DMS153 (cell line): ENCODE data around the gene MRPL30.
"Not testable (repeated sequence)": the region's sequence is repeated elsewhere in the genome, so short reads cannot be mapped to it uniquely, and the experiment has no call there.

Source experiments
- DNase-seq: peaks from one replicate; lab custom pipeline; 2025; lab: John Stamatoyannopoulos, UW

Gene MRPL30

GRCh38 chr2:99184811-99185210, 3.8 kb downstream of the MRPL30 start:
- DNase-seq, result no peak

DNA sequence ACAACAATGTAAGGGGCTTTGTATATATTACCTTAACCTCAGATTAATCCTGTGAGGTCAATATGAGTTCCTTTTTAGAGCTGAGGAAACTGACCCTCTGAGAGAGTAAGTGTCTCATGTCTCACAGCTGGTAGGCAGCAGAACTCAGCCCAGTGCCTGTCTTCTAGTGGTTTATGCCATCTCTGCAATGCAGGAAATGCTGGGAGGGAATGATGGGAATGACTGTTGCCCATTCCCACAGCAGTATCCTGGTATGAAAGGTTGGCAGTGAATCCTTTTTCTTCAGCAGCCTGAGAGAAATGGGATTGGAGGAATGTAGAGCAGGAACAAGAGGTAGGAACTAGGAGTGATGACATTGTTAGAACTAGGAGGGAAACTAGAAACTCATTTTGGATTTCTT, 6.0 kb downstream of the MRPL30 start:
- DNase-seq, result no peak

- no peak for DNase-seq
Measured at GRCh38 chr2:99188357-99188756, 7.4 kb downstream of the MRPL30 start.

DNA sequence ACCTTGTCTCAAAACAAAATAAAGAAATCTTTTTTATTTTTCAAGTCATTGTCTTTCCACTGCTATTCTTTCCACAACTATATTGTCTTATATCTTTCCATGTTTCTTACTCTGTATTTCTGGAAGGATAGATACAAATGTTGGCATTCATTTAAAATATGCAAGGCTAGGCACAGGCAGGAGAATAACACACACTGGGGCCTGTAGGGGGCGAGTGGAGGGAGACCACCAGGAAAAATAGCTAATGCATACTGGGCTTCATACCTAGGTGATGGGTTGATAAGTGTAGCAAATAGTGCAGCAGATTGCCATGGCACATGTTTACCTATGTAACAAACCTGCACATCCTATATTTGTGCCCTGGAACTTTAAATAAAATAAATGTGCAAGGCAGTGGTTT, 9.6 kb downstream of the MRPL30 start:
- DNase-seq, result no peak

DNA sequence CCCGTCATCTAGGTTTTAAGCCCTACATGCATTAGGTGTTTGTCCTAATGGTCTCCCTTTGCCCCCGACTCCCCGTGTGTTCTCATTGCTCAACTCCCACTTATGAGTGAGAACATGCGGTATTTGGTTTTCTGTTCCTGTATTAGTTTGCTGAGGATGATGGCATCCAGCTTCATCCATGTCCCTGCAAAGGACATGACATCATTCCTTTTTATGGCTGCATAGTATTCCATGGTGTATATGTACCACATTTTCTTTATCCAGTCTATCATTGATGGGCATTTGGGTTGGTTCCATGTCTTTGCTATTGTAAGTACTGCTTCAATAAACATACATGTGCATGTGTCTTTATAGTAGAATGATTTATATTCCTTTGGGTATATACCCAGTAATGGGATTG, 11.4 kb downstream of the MRPL30 start:
- DNase-seq, result not testable (repeated sequence)

DNA sequence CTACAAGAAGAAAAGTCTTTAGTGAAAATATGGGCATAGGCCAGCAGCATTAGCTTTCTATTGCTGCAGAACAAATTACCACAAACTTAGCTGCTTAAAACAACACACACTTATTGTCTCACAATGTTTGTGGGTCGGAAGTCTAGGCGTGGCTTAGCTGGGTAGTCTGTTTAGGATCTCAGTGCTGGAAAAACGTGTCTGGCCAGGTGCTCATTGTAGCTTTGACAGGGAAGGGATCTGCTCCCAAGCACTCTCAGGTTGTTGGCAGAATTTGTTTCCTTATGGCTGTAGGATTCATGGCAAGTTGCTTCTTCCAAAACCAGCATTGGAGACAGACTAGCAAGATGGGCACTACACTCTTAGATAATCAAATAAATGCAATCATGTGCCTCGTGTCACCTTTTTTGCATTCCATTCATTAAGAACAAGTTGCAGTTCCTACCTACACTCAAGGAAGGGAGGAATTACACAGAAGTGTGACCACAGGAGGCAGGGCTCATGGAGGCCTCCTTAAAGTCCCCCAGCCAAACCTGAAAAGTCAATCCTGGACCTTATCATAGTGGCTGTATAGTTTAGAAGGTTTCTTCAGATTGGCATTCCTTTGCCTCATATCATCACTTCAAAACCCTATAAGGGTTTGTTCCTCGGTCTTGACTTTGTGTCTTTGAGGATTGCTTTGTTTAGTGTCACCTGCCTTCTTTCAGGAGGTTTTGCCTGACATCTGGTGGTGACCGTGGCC, 17.3 kb downstream of the MRPL30 start:
- DNase-seq, result no peak

DNA sequence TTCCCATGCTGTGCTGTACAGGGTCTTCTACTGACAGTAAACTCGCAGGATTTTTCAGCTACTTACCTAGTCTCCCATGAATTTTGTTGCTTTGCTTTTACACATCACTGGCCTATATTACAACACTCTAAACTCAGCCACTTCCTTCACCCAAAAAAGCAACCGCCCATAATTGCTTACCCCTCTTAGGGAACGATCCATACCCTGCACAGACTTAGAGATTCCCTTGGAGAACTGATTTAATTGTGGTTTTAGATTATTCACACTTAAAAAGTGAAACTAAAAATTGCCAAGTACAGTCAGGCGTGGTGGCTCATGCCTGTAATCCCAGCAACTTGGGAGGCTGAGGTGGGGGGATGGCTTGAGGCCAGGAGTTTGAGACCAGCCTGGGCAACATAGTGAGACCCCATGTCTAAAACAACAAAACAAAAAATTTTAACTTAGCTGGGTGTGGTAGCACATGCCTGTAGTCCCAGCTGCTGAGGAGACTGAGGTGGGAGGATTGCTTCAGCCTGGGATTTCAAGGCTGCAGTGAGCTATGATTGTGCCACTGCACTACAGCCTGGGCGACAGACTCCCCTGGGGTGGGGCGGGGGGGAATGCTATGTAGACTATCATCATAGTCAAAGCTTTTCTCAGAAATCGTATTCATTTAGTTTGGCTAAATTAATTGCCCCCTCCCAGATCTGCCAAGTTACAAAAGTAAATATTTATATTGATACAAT, 19.3 kb downstream of the MRPL30 start:
- DNase-seq, result no peak

- no peak for DNase-seq
Measured at GRCh38 chr2:99201959-99202678, 21.1 kb downstream of the MRPL30 start.

- no peak for DNase-seq
Measured at GRCh38 chr2:99205491-99205890, 24.5 kb downstream of the MRPL30 start.

DNA sequence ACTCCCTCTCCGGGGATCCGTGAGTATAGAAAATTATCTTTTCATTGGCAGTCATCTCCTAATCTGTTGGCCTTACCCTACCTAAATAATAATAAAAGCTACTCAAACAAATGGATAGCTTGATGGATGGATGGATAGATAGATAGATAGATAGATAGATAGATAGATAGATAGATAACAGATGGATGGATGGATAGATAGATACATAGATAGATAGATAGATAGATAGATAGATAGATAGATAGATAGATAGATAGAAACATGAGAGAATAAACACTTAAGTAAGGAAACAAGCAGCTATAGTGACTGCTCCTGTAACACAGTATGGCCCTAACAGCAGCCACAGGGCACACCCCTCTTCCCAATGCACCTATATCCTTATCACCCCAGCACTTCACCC, 35.1 kb downstream of the MRPL30 start:
- no peak for DNase-seq

GRCh38 chr2:99217929-99218501, 37.0 kb downstream of the MRPL30 start:
- no peak for DNase-seq

DNA sequence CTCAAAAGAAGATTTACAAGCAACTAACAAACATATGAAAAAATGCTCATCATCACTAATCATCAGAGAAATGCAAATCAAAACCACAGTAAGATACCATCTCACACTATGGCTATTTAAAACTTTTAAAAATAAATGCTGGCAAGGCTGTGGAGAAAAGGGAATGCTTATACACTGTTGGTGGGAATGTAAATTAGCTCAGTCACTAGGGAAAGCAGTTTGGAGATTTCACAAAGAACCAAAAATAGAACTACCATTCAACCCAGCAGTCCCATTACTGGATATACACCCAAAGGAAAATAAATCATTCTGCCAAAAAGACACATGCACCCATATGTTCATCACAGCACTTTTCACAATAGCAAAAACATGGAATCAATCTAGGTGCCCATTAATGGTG, 52.2 kb downstream of the MRPL30 start:
- not testable (repeated sequence) for DNase-seq

GRCh38 chr2:99238599-99238998, 57.6 kb downstream of the MRPL30 start:
- no peak for DNase-seq

GRCh38 chr2:99240431-99240830, 59.4 kb downstream of the MRPL30 start:
- DNase-seq, result no peak

- no peak for DNase-seq
Measured at GRCh38 chr2:99242151-99242550, 61.2 kb downstream of the MRPL30 start.
